IMR-90 (cell line): ENCODE data around the gene SLC35G1. TPM values are rescaled to one million over a fixed set of nuclear protein-coding genes. Genes with fewer than 3 reads are reported as not detected.

ENCODE experiments used
- ATAC-seq: fragments of 200-7000 bp; cut with Tn5 transposase; 2 replicates; pipeline ENCODE4 v1.9.1; 2020; ENCODE audit warnings: low read depth, mild to moderate bottlenecking, moderate library complexity
- BruUV-seq: library from RNA; stranded (reverse); fragments of 400-500 nt; replicated peaks from 2 replicates; lab custom pipeline; 2021; lab: Mats Ljungman, UMichigan
- CTCF ChIA-PET: fragments of 300-600 bp; formaldehyde crosslinking; extraction: SDS; loops from one replicate; lab custom pipeline; 2021; ENCODE audit warnings: antibody characterized with exemption; lab: Yijun Ruan, JAX
- POLR2A ChIA-PET: fragments of 300-600 bp; sonication (Branson Sonifier 250); formaldehyde crosslinking; loops from one replicate; lab custom pipeline; 2022; ENCODE audit warnings: antibody characterized with exemption; ENCODE audit not compliant: unreplicated experiment; lab: Charles Lee
- DNase-seq: peaks from one replicate; pipeline ENCODE4 v3.0.0; 2013
- H2AFZ ChIP-seq: replicated peaks from 2 replicates; pipeline ENCODE3; 2013; ENCODE audit warnings: low read length, mild to moderate bottlenecking; ENCODE audit not compliant: poor library complexity
- H2AK5ac ChIP-seq: 2 replicates; pipeline ENCODE4 v1.6.1; 2013; ENCODE audit warnings: low read depth, low read length, inconsistent platforms
- H2AK9ac ChIP-seq: replicated peaks from 2 replicates; pipeline ENCODE3; 2013; ENCODE audit warnings: mild to moderate bottlenecking, low read depth, low read length, moderate library complexity; ENCODE audit not compliant: poor library complexity
- H2BK120ac ChIP-seq: 2 replicates; pipeline ENCODE4 v1.6.1; 2013; ENCODE audit warnings: low read depth, low read length, inconsistent platforms
- H2BK15ac ChIP-seq: 3 replicates; pipeline ENCODE4 v1.6.1; 2013; ENCODE audit warnings: low read depth, low read length, inconsistent platforms
- H2BK20ac ChIP-seq: 2 replicates; pipeline ENCODE4 v1.6.1; 2013; ENCODE audit warnings: low read depth, mild to moderate bottlenecking, inconsistent platforms, low read length, moderate library complexity
- H2BK5ac ChIP-seq: 2 replicates; pipeline ENCODE4 v1.6.1; 2013; ENCODE audit warnings: mild to moderate bottlenecking, low read depth, low read length, inconsistent platforms; ENCODE audit not compliant: poor library complexity, severe bottlenecking
- H3K14ac ChIP-seq: replicated peaks from 2 replicates; pipeline ENCODE4 v1.6.1; 2013; ENCODE audit warnings: low read depth, low read length, inconsistent platforms
- H3K18ac ChIP-seq: 2 replicates; pipeline ENCODE4 v1.6.1; 2013; ENCODE audit warnings: low read depth, low read length, control low read depth
- H3K23ac ChIP-seq: 2 replicates; pipeline ENCODE4 v1.6.1; 2013; ENCODE audit warnings: low read depth, low read length, inconsistent platforms
- H3K27ac ChIP-seq: 2 replicates; pipeline ENCODE4 v1.5.1; 2013; ENCODE audit warnings: mild to moderate bottlenecking, control low read depth, low read length; ENCODE audit not compliant: insufficient read depth
- H3K27me3 ChIP-seq: 2 replicates; pipeline ENCODE4 v1.6.1; 2013; ENCODE audit warnings: low read length; ENCODE audit not compliant: control insufficient read depth, insufficient read depth
- H3K36me3 ChIP-seq: 2 replicates; pipeline ENCODE4 v1.6.1; 2013; ENCODE audit warnings: low read length, mixed read lengths; ENCODE audit not compliant: control insufficient read depth, insufficient read depth
- H3K4ac ChIP-seq: 2 replicates; pipeline ENCODE4 v1.6.1; 2013; ENCODE audit warnings: low read depth, low read length, inconsistent platforms
- H3K4me1 ChIP-seq: 2 replicates; pipeline ENCODE4 v1.6.1; 2013; ENCODE audit warnings: low read length, mixed read lengths; ENCODE audit not compliant: control insufficient read depth, insufficient read depth
- H3K4me2 ChIP-seq: 2 replicates; pipeline ENCODE4 v1.6.1; 2013; ENCODE audit warnings: low read depth, mild to moderate bottlenecking, control low read depth, low read length, moderate library complexity
- H3K4me3 ChIP-seq: 2 replicates; pipeline ENCODE4 v1.5.1; 2013; ENCODE audit warnings: low read depth, mild to moderate bottlenecking, control low read depth, low read length, moderate library complexity; ENCODE audit not compliant: insufficient read depth
- H3K56ac ChIP-seq: 2 replicates; pipeline ENCODE4 v1.6.1; 2013; ENCODE audit warnings: low read length, inconsistent platforms; ENCODE audit not compliant: insufficient read depth; ENCODE audit errors: extremely low read depth
- H3K79me1 ChIP-seq, 2 experiments: 2 replicates each; pipeline ENCODE4 v1.6.1; 2013; ENCODE audit warnings: low read length in 2 of 2, inconsistent platforms in 1 of 2, low read depth in 1 of 2
- H3K9ac ChIP-seq: 2 replicates; pipeline ENCODE4 v1.6.1; 2013; ENCODE audit warnings: low read depth, low read length, control low read depth
- H3K9me1 ChIP-seq: 2 replicates; pipeline ENCODE4 v1.6.1; 2013; ENCODE audit warnings: low read length, inconsistent platforms; ENCODE audit not compliant: insufficient read depth
- H3K9me3 ChIP-seq: 2 replicates; pipeline ENCODE4 v1.6.1; 2013; ENCODE audit warnings: low read length; ENCODE audit not compliant: control insufficient read depth, insufficient read depth
- H4K20me1 ChIP-seq: 2 replicates; pipeline ENCODE4 v1.6.1; 2013; ENCODE audit warnings: low read length, inconsistent platforms; ENCODE audit not compliant: insufficient read depth
- H4K5ac ChIP-seq: 2 replicates; pipeline ENCODE4 v1.6.1; 2013; ENCODE audit warnings: mild to moderate bottlenecking, low read depth, low read length, control low read depth
- H4K8ac ChIP-seq, 2 experiments: 2 replicates each; pipeline ENCODE4 v1.6.1; 2013; ENCODE audit warnings: low read depth in 2 of 2, low read length in 2 of 2, control low read depth in 1 of 2, inconsistent platforms in 1 of 2
- H4K91ac ChIP-seq: 2 replicates; pipeline ENCODE4 v1.6.1; 2013; ENCODE audit warnings: low read depth, low read length, inconsistent platforms; ENCODE audit not compliant: insufficient read depth
- BHLHE40 ChIP-seq: fragments of 150-350 bp; IDR thresholded peaks from 2 replicates; pipeline ENCODE4 v1.6.1; 2016; ENCODE audit warnings: mild to moderate bottlenecking, low read depth, low read length
- CEBPB ChIP-seq: IDR thresholded peaks from 2 replicates; pipeline ENCODE4 v1.6.1; 2012; ENCODE audit warnings: low read depth, low read length, improper control_type of control experiment
- CHD1 ChIP-seq: IDR thresholded peaks from 2 replicates; pipeline ENCODE4 v1.6.1; 2012; ENCODE audit warnings: low read depth, low read length, improper control_type of control experiment
- CTCF ChIP-seq: conservative IDR thresholded peaks from 2 replicates; pipeline ENCODE4 v1.5.1; 2012; ENCODE audit warnings: mild to moderate bottlenecking, low read depth, low read length, improper control_type of control experiment
- MAFK ChIP-seq: IDR thresholded peaks from 2 replicates; pipeline ENCODE4 v1.6.1; 2012; ENCODE audit warnings: low read depth, low read length, improper control_type of control experiment
- MAZ ChIP-seq: IDR thresholded peaks from 2 replicates; pipeline ENCODE4 v1.6.1; 2012; ENCODE audit warnings: low read depth, mild to moderate bottlenecking, low read length, improper control_type of control experiment, moderate library complexity, borderline replicate concordance
- POLR2A ChIP-seq: IDR thresholded peaks from 2 replicates; pipeline ENCODE4 v1.6.1; 2012; ENCODE audit warnings: mild to moderate bottlenecking, low read depth, low read length
- RAD21 ChIP-seq: IDR thresholded peaks from 2 replicates; pipeline ENCODE4 v1.6.1; 2012; ENCODE audit warnings: low read length, improper control_type of control experiment
- RCOR1 ChIP-seq: IDR thresholded peaks from 2 replicates; pipeline ENCODE4 v1.6.1; 2012; ENCODE audit warnings: mild to moderate bottlenecking, low read length, improper control_type of control experiment; ENCODE audit not compliant: insufficient replicate concordance
- RFX5 ChIP-seq: IDR thresholded peaks from 2 replicates; pipeline ENCODE4 v1.8.0; 2012; ENCODE audit warnings: low read depth, mild to moderate bottlenecking, low read length, moderate library complexity
- WGBS, 2 experiments: methylation state at CpG; one replicate each; pipeline versions ENCODE4 v1.1.5 to v1.1.7; 2013; ENCODE audit warnings: missing lambda C conversion rate in 2 of 2; ENCODE audit not compliant: insufficient read length in 1 of 2; ENCODE audit errors: extremely low coverage in 2 of 2; 5-methylcytosine and 5-hydroxymethylcytosine counted together
- dilution Hi-C: fragments of 300-500 bp; cut with HindIII; formaldehyde crosslinking; loops from one replicate; pipeline ENCODE4 v1.14.3; 2018; ENCODE audit warnings: low sequenced_read_pairs; ENCODE audit not compliant: unreplicated experiment
- in situ Hi-C: fragments of 300-500 bp; cut with MboI; formaldehyde crosslinking; loops from 3 replicates; pipeline ENCODE4 v1.14.3; 2019; ENCODE audit warnings: low sequenced_read_pairs, inconsistent platforms, mixed read lengths
- intact Hi-C: fragments of 100-400 bp; cut with micrococcal nuclease; formaldehyde crosslinking; loops from 2 replicates; pipeline ENCODE4 v1.10.0; 2022
- polyA plus RNA-seq, 3 experiments: library from polyadenylated mRNA; depleted of rRNA; stranded (reverse); fragments of >200 nt; gene quantifications; 2 replicates each; pipeline ENCODE4 v1.2.3, GENCODE V29; 2012; ENCODE audit warnings: low replicate concordance in 1 of 3
- total RNA-seq: library from RNA; depleted of rRNA; stranded (reverse); fragments of >200 nt; gene quantifications from 2 replicates; pipeline ENCODE4 v1.2.3, GENCODE V29; 2012
- TF ChIP-seq, protein P1 (sequence below): fragments of 150-350 bp; IDR thresholded peaks from 2 replicates; pipeline ENCODE4 v1.6.1; 2017; ENCODE audit warnings: mild to moderate bottlenecking, antibody characterized with exemption, low read length, low read depth

Gene SLC35G1
- total and polyA plus RNA-seq, 2 of the 4 experiments (the other 2 are of a cell fraction): 2.7 to 3.7 TPM

DNA sequence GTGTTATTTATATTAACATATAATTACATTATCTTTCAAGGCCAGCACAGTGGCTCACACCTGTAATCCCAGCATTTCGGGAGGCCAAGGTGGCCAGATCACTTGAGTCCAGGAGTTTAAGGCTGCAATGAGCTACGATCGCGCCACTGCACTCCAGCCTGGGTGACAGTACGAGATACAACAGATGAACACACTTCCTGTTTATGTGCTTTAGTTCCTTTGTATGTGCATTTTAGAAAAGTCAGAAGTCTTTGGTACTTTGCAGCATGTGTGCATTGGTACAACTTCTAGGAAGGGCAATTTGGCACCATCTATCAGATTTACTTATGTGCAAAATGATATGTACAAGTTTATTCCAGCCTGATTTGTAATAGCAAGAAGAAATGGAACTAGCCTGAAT is 13.3 kb downstream of the SLC35G1 start:
- BruUV-seq: no TSS peak
- no peaks in the 10 kb centered on the region for H4K20me1 ChIP-seq
- H2AK9ac ChIP-seq: no peak overlapping the region
- no peak overlapping the region for H2BK15ac ChIP-seq
- ATAC-seq: no peak
- no peak overlapping the region for H2AK5ac ChIP-seq
- 83% methylated on average over 1 of the region's 5 CpGs; no CpG with 5 or more reads in 1 of the 2 experiments for WGBS, 2 experiments
- intact Hi-C loops: no loop called here
- H3K9me1 ChIP-seq: peaks cover 3% of the 10 kb centered on the region; the same call in 1 of the 2 replicates
- no peak overlapping the region for H3K23ac ChIP-seq
- no peaks in the 10 kb centered on the region for H3K4me1 ChIP-seq
- no peak overlapping the region for H3K14ac ChIP-seq
- no peak overlapping the region for H2BK120ac ChIP-seq
- H2BK20ac ChIP-seq: no peak overlapping the region
- no peaks in the 10 kb centered on the region for H3K9me3 ChIP-seq
- no peaks in the 10 kb centered on the region for H3K79me1 ChIP-seq
- H3K9ac ChIP-seq: no peak overlapping the region
- H4K5ac ChIP-seq: no peak overlapping the region
- no peak overlapping the region for H3K4me2 ChIP-seq
- no peak overlapping the region for H4K91ac ChIP-seq
- H2BK5ac ChIP-seq: no peak overlapping the region
- H2AFZ ChIP-seq: no peak overlapping the region
- H4K8ac ChIP-seq: no peak overlapping the region
- H3K56ac ChIP-seq: no peak overlapping the region
- no peak overlapping the region for H3K4me3 ChIP-seq
- H3K27me3 ChIP-seq: no peaks in the 10 kb centered on the region
- dilution Hi-C loops: no loop called here
- no peak overlapping the region for H3K27ac ChIP-seq
- TF ChIP-seq RCOR1 (no peak), MAZ (no peak), RAD21 (no peak), CHD1 (no peak), POLR2A (no peak), CEBPB (no peak), CTCF (no peak), MAFK (no peak), BHLHE40 (no peak), RFX5 (no peak)
- TF ChIP-seq, protein P1, sequence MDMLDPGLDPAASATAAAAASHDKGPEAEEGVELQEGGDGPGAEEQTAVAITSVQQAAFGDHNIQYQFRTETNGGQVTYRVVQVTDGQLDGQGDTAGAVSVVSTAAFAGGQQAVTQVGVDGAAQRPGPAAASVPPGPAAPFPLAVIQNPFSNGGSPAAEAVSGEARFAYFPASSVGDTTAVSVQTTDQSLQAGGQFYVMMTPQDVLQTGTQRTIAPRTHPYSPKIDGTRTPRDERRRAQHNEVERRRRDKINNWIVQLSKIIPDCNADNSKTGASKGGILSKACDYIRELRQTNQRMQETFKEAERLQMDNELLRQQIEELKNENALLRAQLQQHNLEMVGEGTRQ: no peak
- in situ Hi-C loops: loop anchor here (25.0 kb wide), 1 partner anchor 530 kb away; no protein-coding TSS in a partner anchor
- no peak for DNase-seq
- POLR2A ChIA-PET: no interaction called here
- no peak overlapping the region for H3K18ac ChIP-seq
- CTCF ChIA-PET: no interaction called here
- H3K4ac ChIP-seq: no peak overlapping the region
- peaks cover 6% of the 10 kb centered on the region; the same call in 1 of the 2 replicates for H3K36me3 ChIP-seq
